Liver (tissue), 3 donors: Measurements from ENCODE around the gene ZNF865.

Experiments
- EGR1 ChIP-seq, 2 donors: IDR thresholded peaks; 2 replicates each; pipeline ENCODE4 v1.6.1; 2016 to 2018; ENCODE audit warnings: antibody characterized with exemption in 2 of 2, low read depth in 2 of 2
- NR2F2 ChIP-seq: IDR thresholded peaks from 2 replicates; pipeline ENCODE4 v1.6.1; 2016; ENCODE audit warnings: antibody characterized with exemption
- RAD21 ChIP-seq, 2 donors: IDR thresholded peaks; 2 replicates each; pipeline ENCODE4 v1.6.1; 2016; ENCODE audit warnings: antibody characterized with exemption in 2 of 2, mild to moderate bottlenecking in 2 of 2
- SP1 ChIP-seq: IDR thresholded peaks from 2 replicates; pipeline ENCODE4 v1.6.1; 2018; ENCODE audit warnings: antibody characterized with exemption, mild to moderate bottlenecking
- TAF1 ChIP-seq: conservative IDR thresholded peaks from 2 replicates; pipeline ENCODE4 v1.6.1; 2016; ENCODE audit warnings: antibody characterized with exemption, mild to moderate bottlenecking
- TF ChIP-seq, protein P1 (sequence below): fragments of 150-350 bp; IDR thresholded peaks from 2 replicates; pipeline ENCODE4 v1.5.1; 2017; ENCODE audit warnings: improper control_type of control experiment, low read depth, low read length; ENCODE audit not compliant: missing input control
- TF ChIP-seq, protein P2 (sequence below): IDR thresholded peaks from 2 replicates; pipeline ENCODE4 v1.6.1; 2016; ENCODE audit warnings: antibody characterized with exemption, mild to moderate bottlenecking
- donor health status: healthy.
- donor health status: healthy.

DNA sequence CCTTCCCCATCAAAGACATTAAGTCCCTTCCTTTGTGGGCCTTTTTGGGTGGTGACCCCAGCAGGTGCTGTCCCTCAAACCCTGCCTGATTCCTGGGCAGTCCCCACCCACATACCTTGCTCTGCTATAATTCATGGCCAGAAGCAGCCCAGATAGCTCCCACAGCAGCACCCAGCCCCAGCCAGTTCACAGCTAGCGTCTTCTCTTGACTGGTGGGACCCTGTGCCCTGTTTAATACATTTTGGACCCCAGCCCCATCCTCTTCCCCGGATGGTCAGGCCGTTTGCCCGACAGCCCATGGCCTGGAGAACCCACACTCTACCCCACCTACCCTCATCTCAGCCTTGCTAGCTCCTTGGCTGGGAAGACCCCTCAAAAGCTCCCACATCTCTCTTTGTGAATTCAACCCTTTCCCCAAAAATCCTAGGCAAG, 44.7 kb downstream of the ZNF865 start:
- TF ChIP-seq, protein P1, sequence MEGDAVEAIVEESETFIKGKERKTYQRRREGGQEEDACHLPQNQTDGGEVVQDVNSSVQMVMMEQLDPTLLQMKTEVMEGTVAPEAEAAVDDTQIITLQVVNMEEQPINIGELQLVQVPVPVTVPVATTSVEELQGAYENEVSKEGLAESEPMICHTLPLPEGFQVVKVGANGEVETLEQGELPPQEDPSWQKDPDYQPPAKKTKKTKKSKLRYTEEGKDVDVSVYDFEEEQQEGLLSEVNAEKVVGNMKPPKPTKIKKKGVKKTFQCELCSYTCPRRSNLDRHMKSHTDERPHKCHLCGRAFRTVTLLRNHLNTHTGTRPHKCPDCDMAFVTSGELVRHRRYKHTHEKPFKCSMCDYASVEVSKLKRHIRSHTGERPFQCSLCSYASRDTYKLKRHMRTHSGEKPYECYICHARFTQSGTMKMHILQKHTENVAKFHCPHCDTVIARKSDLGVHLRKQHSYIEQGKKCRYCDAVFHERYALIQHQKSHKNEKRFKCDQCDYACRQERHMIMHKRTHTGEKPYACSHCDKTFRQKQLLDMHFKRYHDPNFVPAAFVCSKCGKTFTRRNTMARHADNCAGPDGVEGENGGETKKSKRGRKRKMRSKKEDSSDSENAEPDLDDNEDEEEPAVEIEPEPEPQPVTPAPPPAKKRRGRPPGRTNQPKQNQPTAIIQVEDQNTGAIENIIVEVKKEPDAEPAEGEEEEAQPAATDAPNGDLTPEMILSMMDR: no peak
- TF ChIP-seq, protein P2, sequence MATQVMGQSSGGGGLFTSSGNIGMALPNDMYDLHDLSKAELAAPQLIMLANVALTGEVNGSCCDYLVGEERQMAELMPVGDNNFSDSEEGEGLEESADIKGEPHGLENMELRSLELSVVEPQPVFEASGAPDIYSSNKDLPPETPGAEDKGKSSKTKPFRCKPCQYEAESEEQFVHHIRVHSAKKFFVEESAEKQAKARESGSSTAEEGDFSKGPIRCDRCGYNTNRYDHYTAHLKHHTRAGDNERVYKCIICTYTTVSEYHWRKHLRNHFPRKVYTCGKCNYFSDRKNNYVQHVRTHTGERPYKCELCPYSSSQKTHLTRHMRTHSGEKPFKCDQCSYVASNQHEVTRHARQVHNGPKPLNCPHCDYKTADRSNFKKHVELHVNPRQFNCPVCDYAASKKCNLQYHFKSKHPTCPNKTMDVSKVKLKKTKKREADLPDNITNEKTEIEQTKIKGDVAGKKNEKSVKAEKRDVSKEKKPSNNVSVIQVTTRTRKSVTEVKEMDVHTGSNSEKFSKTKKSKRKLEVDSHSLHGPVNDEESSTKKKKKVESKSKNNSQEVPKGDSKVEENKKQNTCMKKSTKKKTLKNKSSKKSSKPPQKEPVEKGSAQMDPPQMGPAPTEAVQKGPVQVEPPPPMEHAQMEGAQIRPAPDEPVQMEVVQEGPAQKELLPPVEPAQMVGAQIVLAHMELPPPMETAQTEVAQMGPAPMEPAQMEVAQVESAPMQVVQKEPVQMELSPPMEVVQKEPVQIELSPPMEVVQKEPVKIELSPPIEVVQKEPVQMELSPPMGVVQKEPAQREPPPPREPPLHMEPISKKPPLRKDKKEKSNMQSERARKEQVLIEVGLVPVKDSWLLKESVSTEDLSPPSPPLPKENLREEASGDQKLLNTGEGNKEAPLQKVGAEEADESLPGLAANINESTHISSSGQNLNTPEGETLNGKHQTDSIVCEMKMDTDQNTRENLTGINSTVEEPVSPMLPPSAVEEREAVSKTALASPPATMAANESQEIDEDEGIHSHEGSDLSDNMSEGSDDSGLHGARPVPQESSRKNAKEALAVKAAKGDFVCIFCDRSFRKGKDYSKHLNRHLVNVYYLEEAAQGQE: no peak
- TF ChIP-seq RAD21 (IDR thresholded peaks at IDR 0.05): no peak
- no peak for TF ChIP-seq NR2F2
- no peak for TF ChIP-seq TAF1
- TF ChIP-seq EGR1 (IDR thresholded peaks at IDR 0.05; ENCODE audit: low read depth in 2 of 2): no peak
- TF ChIP-seq SP1: no peak
